IPS DF 19.7 (cell line): ENCODE measurements around the gene NXNL2.

Experiments used
- DNase-seq: peaks from one replicate; pipeline ENCODE4 v3.0.0-alpha.2; 2013; ENCODE audit warnings: low read depth, low spot score

The NXNL2 gene

DNA sequence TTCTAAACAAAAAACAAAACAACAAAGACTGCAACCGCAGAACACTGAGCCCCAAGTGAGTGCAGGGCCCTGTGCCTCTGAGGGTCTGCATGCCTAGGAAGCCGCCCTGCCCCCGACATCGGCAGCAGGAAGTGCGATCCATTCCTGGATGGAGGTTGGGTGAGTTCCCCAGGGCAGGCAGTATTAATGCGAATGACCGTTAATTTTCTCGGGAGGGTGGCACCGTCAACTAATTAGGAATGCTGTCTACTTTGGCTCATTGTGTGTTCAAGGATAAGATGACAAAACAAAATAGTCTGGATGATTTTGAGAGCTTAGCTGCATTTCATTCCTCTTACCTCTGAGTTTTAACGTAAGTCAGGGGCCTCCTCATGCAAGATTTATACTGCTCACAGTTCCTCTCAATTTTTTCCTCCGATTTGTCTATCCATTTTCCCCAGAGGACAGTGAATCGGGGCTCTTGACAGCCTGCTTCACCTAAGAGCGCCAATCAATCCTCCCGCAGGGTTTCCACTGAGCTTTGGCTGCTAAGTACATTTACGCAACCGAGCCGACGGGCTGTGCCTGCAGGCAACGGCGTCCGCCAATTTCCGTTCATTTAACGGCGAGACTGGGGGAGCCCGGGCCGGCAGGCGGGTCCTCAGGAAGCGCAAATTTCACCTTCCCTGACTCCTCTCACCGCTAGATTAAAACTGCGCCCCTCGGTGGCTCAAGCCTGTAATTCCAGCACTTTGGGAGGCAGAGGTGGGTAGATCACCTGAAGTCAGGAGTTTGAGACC is 2.9 kb upstream of the NXNL2 start:
- no peak for DNase-seq

DNA sequence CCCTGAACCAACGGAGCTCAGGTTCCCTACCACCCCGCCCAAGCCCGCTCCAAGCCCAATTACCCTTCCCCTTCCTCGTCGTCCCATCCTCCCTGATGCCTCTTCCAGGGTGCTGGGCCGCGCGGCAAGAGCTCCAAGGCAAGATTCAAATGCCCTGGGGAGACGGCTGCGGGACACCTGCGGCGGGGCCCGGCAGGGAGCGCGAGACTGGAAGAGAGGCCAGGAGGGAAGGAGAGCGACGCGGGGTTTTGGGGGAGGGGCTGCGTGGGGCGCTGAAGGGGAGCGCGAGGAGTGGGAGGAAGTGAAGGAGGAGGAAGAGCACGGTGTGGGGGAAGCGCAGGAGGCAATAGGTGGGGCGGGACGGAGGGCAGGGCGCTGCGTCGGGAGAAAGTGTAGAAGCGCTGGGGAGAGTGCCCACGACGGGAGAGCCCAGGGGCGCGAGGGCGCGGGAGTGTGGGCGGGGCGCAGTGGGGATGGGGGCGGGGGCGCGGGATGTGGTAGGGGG is 975 bp upstream of the NXNL2 start:
- DNase-seq, result no peak

DNA sequence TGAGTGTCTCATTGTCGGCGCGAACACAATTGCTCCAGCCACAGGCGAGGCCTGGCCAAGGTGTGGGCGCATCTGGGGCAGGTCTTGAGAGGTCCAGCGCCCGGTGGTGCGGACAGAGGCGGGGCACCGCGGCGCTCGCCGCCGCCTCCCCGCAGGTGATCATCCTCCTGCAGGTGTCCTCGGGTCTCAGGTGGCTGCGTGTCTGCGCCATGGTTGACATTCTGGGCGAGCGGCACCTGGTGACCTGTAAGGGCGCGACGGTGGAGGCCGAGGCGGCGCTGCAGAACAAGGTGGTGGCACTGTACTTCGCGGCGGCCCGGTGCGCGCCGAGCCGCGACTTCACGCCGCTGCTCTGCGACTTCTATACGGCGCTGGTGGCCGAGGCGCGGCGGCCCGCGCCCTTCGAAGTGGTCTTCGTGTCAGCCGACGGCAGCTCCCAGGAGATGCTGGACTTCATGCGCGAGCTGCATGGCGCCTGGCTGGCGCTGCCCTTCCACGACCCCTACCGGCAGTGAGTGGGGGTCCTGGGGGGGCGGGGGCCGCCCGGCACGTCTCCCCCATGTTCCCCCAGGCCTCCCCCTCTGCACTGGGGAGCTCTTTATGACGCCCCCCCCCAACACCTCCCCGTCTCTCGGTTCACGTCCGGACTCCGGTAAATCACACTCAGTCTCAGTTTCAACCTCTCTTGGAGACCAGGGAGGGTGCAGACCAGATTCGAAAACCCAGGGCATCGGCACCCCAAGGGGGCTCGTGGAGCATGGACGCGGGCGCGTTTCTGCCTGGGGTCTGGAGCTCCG is 446 bp downstream of the NXNL2 start:
- DNase-seq, result no peak

DNA sequence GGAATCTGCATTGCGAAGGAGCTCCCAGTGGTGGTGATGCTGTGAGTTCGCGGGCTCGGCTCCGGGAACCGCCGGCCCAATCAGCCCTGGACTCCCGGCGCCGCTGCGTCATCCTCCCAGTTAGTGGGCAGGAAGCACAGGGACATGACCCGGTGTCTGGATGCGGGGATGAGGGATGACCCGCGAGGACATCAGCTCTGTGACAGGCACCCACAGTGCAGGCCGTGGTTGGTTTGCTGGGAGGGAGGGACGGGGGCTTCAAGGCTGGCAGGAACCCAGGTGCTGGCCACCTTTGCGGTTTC is 996 bp downstream of the NXNL2 start:
- DNase-seq, result no peak

DNA sequence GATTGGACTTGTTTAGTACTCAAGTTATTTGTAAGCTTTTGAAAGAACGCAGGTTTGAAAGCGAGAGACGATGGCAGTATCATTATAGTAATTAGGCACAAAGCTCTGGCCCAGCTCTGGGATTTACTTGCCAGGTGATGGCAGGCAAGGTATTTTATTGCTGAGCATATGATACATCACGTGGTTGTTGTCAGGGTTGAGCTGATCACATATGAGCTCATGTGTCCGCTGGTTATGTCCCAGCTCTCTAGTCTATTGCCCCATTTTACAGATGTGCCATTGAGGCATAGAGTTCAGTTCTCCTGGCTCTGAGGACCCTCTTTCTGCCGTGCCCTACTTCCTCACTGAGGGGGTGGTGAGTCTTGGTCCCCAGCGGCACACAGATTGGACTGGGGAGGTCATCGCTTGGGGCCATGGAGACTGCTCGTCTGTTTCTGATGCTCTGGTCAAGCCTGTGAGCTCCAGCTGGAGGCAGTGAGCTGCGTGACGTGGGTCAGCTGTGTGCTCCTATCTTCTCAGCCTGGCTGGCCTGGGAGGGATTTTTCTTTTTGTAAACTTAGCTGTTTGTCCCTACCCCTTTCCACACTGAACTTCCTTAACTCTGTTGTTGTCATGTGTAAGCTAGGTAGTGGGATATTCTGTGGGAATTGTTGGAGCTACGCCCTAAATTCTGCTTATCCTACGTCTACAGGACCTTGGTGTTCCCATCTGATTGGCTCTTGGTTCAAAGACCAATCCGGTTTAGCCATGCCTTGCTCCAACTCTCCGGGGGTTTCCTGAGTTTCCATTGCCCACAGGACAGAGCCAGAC is 2.2 kb downstream of the NXNL2 start:
- no peak for DNase-seq

DNA sequence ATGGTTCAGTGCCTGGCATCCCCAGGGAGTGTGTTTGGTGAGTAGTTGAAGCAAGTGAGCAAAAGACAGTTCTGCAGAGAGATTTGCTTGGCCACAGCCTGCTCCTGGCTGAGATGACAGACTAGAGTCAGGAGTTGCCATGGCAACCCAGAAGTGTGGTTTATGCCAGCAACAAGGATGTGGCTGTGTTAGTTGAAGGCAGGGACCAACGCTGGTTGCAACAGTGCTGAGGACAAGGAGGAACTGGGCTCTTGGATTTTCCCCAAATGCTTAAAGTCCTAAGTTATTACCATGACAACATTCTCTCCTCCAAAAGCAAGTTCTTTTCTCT is 2.7 kb downstream of the NXNL2 start:
- no peak for DNase-seq

DNA sequence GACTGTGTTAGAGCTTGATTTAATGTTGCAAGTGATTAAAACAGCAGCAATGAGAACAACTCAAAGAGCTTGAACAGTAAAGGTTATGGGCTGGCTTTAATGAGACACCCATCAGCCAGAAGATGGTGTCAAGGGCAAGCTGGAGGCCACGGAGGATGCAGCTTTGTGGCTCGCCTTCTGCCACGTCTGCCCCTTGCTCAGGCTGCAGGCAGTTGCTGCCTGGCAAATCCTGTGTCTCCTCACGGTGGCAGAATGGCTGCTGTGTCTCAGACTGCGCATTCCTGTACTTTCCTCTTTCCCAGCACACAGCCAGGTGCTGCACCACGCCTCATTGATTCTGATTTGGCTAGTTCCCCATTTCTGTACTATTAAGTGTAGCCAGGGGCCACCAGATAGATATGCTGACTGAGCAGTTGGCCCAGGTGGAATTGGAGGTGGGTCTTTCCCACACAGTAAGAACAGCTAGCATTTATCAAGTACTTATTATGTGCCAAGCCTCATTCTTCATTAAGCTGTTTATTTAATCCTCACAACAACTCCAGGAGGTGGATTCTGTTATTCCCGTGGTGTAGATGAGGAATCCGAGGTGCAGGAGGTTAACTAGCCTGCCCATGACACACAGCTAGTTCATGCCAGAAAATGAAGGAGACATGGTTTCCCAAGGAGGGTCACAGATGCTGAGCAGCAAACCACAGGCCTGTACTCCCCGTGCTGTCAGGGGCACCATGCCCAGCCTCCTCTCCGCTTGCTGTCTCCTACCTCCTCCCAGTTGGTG is 3.5 kb downstream of the NXNL2 start:
- no peak for DNase-seq

DNA sequence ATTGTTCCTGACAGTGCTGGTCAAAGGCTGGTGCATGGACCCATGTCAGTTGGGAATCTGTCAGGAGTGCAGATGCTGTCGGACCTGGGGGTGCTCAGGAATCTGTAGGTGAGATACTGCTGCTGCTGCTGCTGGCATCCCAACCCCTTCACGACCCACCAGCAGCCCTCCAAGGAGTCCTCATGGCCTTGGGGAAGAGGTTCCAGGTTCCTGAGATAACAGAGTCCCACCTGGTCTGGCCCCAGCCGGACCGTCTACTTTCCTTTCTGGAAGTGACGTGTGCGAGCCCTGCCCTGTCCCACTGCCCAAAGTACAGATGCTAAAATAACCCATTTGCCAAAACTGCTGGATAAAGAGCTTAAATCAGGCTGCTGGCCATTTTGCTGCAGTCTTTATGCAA is 4.3 kb downstream of the NXNL2 start:
- DNase-seq, result no peak

DNA sequence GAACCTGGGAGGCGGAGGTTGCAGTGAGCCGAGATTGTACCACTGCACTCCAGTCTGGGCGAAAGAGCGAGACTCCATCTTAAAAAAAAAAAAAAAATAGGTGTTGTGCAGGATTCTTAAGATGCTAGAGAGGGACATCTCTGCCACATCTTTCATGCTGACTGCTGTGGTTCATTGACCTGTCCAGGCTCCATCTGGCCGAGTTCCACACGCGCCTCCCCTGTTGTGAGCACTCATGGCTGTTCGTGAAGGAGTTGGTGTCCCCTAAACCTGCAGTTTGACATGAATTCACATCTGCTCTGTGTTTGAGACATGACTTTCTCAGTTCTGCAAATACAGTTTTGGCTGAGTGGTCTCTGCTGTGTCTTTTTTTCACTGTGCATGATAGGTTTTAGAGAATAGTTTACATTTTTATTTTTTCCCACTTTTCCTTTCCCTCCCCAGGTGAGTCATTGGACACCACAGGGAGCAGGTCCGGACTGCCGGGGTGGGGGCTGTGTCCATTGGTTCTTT is 5.3 kb downstream of the NXNL2 start:
- no peak for DNase-seq

DNA sequence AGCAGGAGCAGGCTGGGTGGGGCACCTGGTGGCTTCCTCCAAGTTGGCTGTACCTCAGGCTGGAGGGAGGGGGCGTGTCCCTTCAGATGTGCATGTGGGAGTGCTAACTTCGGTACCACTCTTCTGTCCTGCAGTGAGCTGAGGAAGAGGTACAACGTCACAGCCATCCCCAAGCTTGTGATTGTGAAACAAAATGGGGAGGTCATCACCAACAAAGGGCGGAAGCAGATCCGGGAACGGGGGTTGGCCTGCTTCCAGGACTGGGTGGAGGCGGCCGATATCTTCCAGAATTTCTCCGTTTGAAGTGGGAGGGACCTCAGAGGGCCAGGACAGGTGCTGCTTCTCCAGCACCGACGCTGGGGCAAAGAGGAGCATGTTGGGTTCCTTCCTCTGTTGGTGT is 9.3 kb downstream of the NXNL2 start:
- no peak for DNase-seq

DNA sequence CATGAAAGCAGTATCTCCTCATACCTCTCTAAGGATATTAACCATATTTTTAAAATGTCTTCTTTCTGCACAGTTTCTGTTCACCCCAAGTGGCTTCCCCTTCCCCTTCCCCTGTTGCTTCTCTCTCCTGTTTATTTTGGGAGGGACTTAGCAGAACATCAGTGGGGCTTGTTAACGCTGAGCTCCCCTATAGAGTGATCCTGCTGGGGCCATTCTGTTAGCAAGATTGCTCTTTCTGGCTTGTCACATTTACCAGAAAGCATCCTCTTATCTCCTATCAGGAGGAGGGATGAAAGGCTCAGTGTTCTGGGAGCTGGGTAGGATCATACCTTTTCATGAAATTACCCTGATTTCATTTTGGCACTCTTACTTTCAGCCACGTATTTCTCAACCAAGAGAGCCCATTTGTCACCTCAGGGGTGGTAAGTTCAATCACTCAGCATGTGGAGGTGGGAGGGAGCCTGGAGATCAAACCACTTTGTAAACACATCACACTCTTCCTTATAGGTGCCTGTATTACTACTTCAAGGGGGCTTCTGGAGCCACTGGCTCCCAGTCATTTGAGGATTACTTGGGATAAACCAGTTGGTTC is 16.7 kb downstream of the NXNL2 start:
- DNase-seq, result no peak

DNA sequence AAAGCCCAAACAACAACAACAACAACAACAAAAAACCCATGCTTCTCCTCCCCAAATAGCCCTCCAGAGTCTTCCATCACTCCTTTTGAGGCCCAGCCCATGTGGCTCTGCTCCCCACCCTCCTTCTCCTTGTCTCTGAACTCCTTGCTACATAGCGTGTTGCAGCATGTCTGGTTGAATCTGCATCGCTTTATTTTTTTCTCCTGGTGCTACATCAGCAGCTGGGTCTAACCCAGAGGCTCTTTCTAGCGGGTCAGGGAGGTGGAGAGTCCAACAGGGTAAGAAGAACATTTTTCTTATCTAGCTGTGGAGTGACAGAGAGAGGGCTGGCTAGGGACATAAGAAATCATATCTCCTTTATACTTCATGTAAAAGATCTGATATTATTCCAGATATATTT is 18.4 kb downstream of the NXNL2 start:
- DNase-seq, result no peak

DNA sequence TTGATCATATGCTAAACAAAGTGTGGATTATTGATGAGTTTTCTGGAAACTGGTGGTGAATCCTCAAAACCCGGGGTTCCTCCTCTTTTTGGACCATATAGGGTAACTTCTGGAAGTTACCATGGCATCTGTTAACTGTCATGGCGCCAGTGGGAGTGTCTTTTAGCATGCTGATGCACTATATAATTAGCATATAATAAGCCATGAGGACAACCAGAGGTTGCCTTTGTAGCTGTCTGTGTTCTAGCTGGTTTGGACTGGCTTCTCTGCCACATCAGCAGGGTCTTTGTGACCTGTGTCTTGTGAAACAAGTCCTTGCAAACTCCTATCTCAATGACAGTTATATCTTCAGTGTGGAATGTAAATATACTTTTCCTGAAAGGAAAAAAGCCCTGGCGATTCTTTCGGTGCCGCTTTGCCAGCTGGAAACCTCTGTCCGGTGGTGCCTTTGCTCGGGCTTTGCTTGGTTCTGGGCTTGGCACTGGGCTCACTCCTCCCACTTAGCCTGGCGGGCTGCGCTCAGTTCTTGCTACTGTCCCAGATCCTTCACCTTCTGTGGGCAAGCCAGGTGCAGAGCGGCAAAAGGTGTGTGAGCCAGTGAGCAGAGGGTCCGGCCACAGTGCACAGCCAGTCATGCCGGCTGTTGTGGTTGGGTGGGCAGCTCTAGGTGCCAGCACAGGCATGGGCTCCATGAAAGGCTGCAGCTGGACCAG is 20.4 kb downstream of the NXNL2 start:
- no peak for DNase-seq

DNA sequence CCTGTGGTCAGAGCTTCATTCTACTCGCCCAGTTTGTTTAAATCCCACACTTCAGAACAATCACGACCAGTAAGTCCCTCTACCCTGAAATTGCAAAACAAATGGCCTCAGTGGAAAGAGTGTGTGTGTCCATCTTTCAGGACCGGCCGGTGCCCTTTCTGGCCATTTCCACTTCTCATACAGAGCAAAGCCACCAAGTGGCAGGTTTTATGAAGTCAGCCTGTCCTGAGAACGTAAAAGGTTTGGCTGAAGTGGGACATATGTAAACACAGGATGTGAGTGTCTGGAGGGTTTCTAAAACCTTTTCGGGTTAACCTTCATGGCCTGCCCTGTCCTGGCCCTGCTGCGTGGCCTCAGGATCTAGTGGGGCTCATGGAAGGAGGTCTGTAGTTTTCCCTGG is 24.7 kb downstream of the NXNL2 start:
- DNase-seq, result no peak

DNA sequence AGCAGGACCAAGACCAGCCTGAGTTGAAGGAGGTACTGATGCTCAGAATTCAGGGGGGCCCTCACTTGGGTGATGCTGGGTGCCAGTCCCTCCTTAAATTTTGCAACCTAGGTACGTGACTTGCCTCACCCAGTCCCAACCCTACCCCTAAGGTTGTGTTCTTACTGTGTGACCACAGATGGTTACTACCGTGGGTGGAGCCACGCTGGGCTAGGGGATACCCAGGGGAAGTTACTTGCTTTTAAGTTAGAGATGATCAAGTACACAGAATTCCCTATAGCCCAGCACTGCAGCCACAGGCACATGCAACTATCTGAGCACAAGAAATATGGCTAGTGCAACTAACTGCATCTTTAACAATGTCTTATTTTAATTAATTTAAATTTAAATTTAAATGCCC is 32.9 kb downstream of the NXNL2 start:
- DNase-seq, result no peak

DNA sequence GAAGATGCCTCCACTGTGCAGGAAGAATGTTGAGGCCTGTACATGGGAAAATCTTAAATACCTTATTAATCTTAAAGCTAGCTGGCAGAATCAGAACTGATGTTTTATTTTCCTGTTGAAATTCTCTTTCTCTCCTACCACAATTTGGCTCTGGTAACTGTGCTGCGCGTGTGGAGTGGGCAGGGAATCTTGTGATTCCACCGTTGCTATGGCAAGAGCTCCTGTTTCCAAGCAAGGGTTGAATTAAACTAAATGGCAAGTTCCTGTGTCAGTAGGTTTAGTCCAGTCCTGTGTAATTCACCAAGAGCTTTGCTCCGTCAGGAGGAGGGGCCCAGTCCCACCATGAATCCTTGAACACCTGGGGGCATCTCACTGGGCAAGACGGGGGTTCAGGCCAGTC is 36.4 kb downstream of the NXNL2 start:
- DNase-seq, result no peak

DNA sequence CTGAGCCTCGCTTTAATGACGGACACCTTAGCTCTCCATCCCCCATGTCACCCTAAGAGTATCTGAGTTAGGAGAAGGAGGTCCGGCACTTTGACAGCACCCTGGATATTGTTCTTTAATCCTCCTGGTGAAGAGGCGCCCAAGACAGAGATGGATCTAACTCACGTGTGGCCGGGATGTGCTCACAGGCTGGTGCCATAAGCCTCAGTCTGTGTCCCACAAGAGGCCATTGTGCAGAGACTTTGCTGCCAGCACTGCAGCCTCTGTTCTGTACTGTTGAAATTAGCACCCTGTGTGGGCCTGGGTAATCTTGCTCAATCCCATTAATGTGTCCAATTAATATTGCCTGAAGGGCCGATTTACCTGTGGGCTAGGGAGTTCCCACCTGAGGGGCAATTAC is 37.7 kb downstream of the NXNL2 start:
- no peak for DNase-seq

DNA sequence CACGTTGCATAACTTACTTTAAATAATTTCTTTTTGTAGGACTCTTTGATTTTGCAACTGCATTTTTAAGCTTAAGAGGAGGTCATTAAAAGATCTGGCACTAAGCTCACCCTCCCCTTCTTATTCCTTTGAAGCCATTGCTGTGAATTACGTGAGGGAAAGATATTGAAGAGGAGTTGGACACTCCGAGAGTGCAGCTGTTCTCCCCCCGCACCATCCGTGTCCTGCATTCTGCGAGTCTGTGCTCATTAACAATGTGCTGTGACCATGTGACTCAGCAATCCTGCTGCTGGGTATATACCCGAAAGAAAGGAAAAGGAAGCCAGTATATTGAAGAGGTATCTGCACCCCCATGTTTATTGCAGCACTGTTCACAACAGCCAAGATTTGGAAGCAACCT is 40.0 kb downstream of the NXNL2 start:
- DNase-seq, result no peak

DNA sequence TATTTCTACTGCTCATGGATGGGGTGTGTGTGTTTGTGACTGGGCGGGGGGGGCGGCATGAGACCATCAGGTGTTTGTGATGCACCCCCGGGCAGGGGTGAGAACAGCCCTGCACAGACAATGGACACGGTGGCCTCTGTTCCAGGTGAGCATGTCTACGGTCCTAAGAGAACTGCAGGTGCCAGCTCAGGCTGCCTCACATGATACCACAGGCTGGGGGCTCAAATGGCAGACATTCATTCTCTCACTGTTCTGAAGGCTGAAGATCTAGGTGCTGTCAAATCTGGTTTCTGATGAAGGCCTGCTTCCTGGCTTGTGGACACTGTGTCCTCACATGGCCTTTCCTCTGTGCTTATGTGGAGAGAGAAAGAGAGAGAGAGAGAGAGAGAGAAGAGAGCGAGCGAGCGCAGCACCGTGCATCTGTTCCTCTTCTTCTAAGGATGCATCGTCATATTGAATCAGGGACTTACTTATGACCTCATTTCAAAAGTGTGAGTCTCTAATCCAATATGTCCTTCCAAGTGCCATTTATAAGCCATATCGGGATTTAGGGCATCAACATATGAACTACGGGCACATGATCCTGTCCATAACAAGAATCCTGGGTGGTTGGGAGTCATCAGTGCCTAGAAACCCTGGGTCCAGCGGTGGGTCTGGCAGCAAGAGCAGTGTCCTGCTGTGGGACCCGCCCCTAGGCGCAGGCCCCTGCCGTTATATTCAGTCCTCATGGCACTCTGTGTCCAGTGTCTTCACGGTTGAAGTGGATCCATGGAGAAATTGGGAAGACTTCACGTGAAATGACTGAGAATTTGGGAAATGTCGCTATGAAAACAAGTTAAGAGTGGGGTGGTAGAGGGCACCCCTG is 42.5 kb downstream of the NXNL2 start:
- DNase-seq, result no peak
